ENCODE data around the gene STT3A. TPM values are rescaled to one million over a fixed set of nuclear protein-coding genes. Genes with fewer than 3 reads are reported as not detected.

The STT3A gene
- total and polyA plus RNA-seq, 10 of the 15 experiments (the other 5 are each of a cell fraction or from before 2014, with no cell fraction given) = 74.4 to 202 (median 118) TPM

DNA sequence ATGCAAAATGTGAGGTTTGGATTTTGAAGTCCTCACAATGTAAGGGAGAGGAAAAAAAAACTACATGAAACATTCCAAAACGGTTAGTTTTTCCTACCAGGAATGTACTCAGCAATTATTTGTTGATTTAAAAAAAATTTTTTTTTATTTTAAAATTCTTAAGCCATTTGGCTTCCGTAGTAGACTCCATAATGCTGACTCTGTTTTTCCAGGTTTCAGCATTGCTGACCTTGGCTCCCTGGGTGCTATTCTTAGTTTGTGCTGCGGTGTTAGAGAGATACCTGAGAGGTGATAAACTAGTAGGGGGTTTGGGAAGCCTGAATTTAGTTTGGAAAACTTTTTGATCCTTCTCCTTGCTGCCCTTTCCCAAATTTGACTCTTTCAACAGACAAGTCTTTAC, 10.6 kb downstream of the STT3A start:
- H3K27ac ChIP-seq (ENCODE audit: control insufficient read depth, insufficient read depth) = no peak overlapping the region
- peaks cover 2% of the 10 kb centered on the region for H3K79me2 ChIP-seq (ENCODE audit: control insufficient read depth, insufficient read depth, low read length)
- H3K9ac ChIP-seq (ENCODE audit: control insufficient read depth, insufficient read depth, low read length) = no peak overlapping the region
- BruUV-seq (replicated peaks) = no TSS peak
- POLR2A ChIA-PET = interaction anchor here (1.5 kb wide), 1 partner anchor 10 kb away, joined by 4 read pairs; the partner anchor contains the start of gene STT3A
- intact Hi-C loops (cut with micrococcal nuclease; ENCODE audit: unreplicated experiment) = no loop called here
- no peaks in the 10 kb centered on the region for H4K20me1 ChIP-seq (ENCODE audit: control insufficient read depth, insufficient read depth)
- H3K9me3 ChIP-seq (replicated peaks; ENCODE audit: control insufficient read depth, insufficient read depth, low read length) = no peaks in the 10 kb centered on the region
- FAIRE-seq = no peak
- H3K36me3 ChIP-seq (ENCODE audit: control insufficient read depth in 2 of 2, insufficient read depth in 2 of 2, low read length in 1 of 2) = peaks cover 15 to 54% of the 10 kb centered on the region in 2 experiments
- CTCF ChIA-PET = interaction anchor here (0.7 to 1.0 kb wide), 2 partner anchors 75 to 247 kb away, joined by 3 to 4 read pairs; no protein-coding TSS in a partner anchor
- in situ Hi-C loops (cut with MboI) = no loop called here
- RAD21 ChIA-PET (ENCODE audit: unreplicated experiment) = interaction anchor here (1.1 kb wide), 1 partner anchor 35 kb away, joined by 3 read pairs; the partner anchor contains the start of gene EI24
- no peak for ATAC-seq
- H3K4me3 ChIP-seq = no peak overlapping the region
- no peak overlapping the region for H3K4me2 ChIP-seq (ENCODE audit: control insufficient read depth, insufficient read depth)
- H2AFZ ChIP-seq (ENCODE audit: control insufficient read depth, low read depth, low read length) = no peak overlapping the region
- SMC1A ChIA-PET (ENCODE audit: uncharacterized antibody, unreplicated experiment) = interaction anchor here (0.8 to 1.4 kb wide), 2 partner anchors 10 to 17 kb away, joined by 4 to 7 read pairs; partner anchors contain the start of gene STT3A
- H3K27me3 ChIP-seq (replicated peaks in 1 of 2; ENCODE audit: control insufficient read depth in 2 of 2, insufficient read depth in 2 of 2, low read length in 1 of 2) = no peaks in the 10 kb centered on the region
- no peak for DNase-seq (ENCODE audit: low read depth, low spot score)
- H3K4me1 ChIP-seq (ENCODE audit: control insufficient read depth, insufficient read depth, low read length) = no peaks in the 10 kb centered on the region
- 94% methylated on average over 3 of the region's 3 CpGs for WGBS (ENCODE audit: insufficient coverage, insufficient replicate concordance, low lambda C conversion rate, missing lambda C conversion rate)
- no peak for TF ChIP-seq ZNF592 (IDR thresholded peaks at IDR 0.05)
- TF ChIP-seq BCL3 (IDR thresholded peaks at IDR 0.05; ENCODE audit: borderline replicate concordance, insufficient read depth, low read depth, low read length, poor library complexity, severe bottlenecking) = no peak
- no peak for TF ChIP-seq RAD21 (IDR thresholded peaks at IDR 0.05; ENCODE audit: insufficient read depth, low read depth, low read length)
- TF ChIP-seq NFYB (IDR thresholded peaks at IDR 0.05; ENCODE audit: insufficient read depth, low read depth, low read length) = no peak
- no peak for TF ChIP-seq IKZF2 (IDR thresholded peaks at IDR 0.05)
- TF ChIP-seq FOXM1 (IDR thresholded peaks at IDR 0.05; ENCODE audit: low read depth, low read length) = no peak
- TF ChIP-seq EGR1 (IDR thresholded peaks at IDR 0.05; ENCODE audit: borderline replicate concordance in 1 of 2, low read depth in 2 of 2, low read length in 2 of 2) = no peak
- TF ChIP-seq, protein P1, sequence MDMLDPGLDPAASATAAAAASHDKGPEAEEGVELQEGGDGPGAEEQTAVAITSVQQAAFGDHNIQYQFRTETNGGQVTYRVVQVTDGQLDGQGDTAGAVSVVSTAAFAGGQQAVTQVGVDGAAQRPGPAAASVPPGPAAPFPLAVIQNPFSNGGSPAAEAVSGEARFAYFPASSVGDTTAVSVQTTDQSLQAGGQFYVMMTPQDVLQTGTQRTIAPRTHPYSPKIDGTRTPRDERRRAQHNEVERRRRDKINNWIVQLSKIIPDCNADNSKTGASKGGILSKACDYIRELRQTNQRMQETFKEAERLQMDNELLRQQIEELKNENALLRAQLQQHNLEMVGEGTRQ (IDR thresholded peaks at IDR 0.05; ENCODE audit: borderline replicate concordance, low read depth, low read length) = no peak
- no peak for TF ChIP-seq YY1 (IDR thresholded peaks at IDR 0.05; ENCODE audit: low read depth, low read length)
- no peak for TF ChIP-seq NFXL1 (IDR thresholded peaks at IDR 0.05; ENCODE audit: borderline replicate concordance)
- TF ChIP-seq ZZZ3 (IDR thresholded peaks at IDR 0.05; ENCODE audit: control insufficient read depth, insufficient read length, low read depth) = no peak
- TF ChIP-seq ZBTB11 (CRISPR knock-in tag; IDR thresholded peaks at IDR 0.05) = no peak
- TF ChIP-seq CBX3 (IDR thresholded peaks at IDR 0.05; ENCODE audit: borderline replicate concordance, low read depth) = no peak
- TF ChIP-seq POLR2AphosphoS5 (IDR thresholded peaks at IDR 0.05; ENCODE audit: low read length) = no peak

All from GM12878 (cell line).